HG03196 (cell line): Measurements from ENCODE around the gene SETD2.

Experiments
- ATAC-seq: cut with Tn5 transposase; IDR thresholded peaks from one replicate; pipeline ENCODE4 v1.9.1; 2021; ENCODE audit not compliant: unreplicated experiment

SETD2 gene

DNA sequence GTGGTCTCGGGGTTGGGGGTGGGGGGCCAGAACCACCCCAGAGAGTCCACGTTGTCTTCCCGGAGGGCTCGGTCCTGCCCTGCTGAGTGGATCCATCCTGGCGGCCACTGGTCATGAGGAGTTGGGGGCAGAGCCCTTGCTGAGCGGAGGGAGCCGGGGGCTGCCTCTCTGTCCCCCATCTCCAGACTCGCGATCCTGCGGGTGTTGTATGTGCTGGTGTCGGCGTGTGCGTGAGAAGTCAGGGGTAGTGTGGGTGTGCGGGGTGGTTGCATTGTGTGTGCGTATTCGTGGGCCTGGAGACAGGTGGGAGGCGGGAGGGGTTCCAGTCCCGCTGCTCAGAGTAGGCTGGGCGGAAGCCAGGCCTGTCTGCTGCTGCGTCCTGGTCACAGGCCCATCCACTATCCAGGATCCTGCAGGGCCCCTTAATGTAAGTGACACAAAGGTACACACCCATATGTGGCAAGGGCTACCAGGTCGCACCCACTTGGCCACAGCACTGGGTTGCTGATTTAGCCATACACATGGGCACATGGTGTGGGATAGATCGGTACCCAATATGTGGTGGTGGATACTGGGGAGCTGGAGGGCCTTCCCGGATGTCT, 153.7 kb downstream of the SETD2 start:
- no peak for ATAC-seq

DNA sequence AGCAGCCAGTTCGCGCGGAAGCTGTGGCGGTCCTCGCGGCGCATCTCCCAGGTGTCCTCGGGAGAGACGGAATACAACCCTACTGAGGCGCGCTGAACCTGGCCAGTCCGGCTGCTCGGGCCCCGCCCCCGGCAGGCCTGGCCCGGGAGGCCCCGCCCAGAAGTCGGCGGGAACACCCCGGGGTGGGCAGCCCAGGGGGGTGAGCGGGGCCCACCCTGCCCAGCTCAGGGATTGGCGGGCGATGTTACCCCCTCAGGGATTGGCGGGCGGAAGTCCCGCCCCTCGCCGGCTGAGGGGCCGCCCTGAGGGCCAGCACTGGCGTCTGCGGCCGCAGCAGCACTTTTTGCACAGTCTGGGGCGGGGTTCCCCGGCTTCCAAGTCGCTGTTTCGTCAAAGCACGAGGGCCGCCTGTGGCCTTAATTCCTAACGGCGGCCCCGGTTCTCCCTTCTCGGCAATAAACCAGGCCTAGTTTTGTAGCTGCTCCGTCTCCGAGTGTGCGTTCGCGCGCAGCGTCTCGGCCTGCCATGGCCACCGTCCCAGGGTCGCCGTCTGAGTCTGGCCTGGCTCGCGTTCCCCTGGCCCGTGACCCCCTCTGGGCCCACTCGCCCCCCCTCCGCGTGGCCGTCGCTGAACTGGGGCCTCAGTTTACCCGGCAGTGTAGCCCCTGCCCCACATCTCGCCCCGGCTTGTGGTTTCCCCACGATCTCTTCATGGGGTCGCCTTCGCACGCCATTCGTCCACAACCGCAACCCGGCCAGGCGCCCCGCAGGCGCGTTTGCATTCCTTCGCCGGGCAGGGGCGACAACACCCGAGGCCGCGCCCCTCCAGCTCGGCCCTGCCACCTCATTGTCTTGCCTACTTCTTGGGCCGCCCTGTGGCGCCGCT, 154.4 kb downstream of the SETD2 start:
- peak; percentile 42 for ATAC-seq

DNA sequence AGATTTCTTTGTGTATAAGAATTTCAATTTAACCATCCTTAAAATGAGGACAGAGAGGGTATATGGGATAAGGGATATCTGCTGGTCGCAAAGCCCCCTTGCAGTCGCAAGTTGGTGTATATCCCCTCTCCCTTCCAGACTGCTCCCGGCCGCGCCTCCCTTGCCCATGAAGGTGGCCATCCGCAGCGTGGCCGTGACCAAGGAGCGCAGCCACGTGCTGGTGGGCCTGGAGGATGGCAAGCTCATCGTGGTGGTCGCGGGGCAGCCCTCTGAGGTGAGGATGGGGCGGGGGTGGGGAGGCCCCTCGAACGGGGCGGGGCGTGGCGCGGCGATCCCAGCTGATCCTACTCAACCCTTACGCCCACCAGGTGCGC, 155.1 kb downstream of the SETD2 start:
- ATAC-seq, result no peak

DNA sequence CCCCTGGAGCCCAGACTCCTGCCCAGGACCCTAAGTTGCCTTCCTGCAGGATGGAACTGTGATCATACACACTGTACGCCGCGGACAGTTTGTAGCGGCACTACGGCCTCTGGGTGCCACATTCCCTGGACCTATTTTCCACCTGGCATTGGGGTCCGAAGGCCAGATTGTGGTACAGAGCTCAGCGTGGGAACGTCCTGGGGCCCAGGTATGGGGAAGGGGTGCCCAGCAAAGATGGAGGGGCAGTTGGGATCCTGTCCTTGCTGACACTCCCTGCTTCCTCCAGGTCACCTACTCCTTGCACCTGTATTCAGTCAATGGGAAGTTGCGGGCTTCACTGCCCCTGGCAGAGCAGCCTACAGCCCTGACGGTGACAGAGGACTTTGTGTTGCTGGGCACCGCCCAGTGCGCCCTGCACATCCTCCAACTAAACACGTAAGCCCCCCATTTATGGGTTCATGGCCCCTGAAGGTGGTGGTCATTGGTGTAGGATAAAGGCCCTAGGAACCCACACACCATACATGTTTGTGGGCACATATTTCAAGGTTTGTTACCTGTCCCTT, 155.6 kb downstream of the SETD2 start:
- ATAC-seq, result no peak

DNA sequence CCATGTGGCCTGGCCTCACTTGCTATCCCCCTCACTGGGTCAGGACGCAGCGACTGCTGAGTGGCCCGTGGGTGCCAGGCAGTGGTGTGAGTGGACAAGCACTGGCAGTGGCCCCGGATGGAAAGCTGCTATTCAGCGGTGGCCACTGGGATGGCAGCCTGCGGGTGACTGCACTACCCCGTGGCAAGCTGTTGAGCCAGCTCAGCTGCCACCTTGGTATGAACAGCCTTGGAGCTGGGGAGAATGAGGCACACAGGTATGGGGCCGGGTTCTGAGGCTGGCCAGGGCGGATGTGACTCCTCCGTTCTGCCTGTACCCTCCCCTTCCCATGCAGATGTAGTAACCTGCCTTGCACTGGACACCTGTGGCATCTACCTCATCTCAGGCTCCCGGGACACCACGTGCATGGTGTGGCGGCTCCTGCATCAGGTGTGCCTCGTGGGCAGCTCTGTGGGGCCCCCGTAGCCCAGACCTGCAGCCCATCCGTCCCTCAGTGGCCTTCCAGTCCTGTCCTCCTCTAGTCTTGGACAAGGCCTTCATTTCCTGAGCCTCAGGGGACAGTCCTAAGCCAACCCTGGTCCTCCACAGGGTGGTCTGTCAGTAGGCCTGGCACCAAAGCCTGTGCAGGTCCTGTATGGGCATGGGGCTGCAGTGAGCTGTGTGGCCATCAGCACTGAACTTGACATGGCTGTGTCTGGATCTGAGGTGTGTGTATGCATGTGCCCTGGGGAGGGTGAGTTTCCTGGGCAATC, 156.3 kb downstream of the SETD2 start:
- no peak for ATAC-seq

DNA sequence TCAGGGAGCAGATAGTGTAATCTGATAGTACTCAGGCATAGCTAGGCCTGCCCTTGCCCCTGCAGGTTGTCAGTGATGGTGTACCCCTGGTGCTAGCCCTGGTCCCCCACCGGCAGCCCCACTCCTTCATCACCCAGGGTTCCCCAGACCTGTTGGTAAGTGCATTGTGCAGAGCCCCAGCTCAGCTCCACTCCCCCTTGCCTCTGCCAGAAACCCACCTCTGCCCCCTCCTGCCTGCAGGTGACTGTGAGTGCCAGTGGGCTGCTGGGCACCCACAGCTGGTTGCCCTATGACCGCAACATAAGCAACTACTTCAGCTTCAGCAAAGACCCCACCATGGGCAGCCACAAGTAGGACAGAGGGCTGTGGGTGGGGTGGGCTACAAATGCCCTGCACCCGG, 156.9 kb downstream of the SETD2 start:
- no peak for ATAC-seq

DNA sequence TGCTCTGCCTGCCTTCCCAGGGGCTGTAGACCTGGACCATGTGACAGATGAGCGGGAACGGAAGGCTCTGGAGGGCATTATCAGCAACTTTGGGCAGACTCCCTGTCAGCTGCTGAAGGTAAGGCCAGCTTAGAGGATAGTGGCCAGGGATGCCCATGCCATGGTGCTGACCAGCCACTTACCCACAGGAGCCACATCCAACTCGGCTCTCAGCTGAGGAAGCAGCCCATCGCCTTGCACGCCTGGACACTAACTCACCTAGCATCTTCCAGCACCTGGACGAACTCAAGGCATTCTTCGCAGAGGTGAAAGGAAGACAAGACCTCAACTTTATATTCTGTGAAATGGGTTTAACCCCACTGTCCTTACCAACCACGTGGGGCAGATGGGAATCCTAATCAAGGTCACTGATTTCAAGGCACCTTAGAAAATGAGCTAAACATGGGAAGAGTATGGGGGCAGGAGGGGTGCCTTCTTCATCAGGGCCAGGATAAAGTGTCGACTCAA, 157.7 kb downstream of the SETD2 start:
- no peak for ATAC-seq

DNA sequence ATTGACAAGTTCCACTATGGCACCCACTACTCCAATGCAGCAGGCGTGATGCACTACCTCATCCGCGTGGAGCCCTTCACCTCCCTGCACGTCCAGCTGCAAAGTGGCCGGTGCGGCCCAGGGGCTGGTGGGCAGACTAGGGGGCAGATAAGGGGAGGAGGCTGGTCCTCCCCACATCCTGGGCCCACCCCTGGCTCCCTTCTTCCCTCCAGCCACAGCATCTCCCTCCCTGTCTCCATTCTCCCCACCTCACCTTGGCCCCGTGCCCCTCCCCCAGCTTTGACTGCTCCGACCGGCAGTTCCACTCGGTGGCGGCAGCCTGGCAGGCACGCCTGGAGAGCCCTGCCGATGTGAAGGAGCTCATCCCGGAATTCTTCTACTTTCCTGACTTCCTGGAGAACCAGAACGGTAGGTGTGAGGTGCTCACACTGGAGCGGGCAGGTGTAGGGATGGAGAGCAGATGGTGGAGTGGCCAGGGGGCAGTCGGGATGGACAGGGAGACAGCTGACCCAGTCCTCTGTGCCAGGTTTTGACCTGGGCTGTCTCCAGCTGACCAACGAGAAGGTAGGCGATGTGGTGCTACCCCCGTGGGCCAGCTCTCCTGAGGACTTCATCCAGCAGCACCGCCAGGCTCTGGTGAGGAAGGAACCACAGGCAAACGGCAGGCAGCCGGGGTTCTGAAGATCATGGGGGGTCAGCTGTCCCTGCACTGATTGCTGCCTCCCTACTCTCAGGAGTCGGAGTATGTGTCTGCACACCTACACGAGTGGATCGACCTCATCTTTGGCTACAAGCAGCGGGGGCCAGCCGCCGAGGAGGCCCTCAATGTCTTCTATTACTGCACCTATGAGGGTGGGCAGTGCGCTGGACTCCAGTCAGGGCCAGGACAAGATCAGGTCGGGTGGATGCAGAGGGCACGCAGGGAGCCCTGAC, 158.4 kb downstream of the SETD2 start:
- no peak for ATAC-seq

DNA sequence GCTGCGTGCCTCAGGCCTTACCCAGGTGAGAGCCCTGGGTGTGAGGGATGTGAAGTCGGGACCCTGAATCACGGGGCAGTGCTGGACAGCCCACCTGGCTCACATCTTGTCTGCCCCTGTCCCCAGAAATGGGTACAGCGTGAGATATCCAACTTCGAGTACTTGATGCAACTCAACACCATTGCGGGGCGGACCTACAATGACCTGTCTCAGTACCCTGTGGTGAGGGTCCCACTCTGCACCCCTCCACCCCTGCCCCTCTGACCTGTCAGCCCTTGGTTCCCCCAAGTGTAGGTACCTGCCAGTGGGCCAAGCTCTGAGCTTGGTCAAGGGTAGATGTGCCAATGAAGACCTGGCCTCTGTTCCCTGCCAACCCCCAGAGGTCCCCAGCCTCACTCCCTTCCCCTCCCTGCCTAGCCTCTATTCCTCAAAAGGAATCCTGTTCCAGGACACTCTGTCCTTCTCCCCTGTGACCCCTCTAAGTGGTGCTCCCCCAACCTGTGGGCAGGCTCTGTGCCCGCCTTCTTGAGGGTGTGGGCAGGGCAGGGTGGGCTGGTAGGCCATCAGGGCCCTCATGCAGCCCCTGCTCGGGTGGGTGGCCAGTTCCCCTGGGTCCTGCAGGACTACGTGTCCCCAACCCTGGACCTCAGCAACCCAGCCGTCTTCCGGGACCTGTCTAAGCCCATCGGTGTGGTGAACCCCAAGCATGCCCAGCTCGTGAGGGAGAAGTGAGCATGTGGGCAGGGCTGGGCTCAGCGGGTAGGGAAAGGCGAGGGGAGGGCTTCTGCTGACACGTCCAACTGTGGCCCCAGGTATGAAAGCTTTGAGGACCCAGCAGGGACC, 159.3 kb downstream of the SETD2 start:
- ATAC-seq, result no peak

DNA sequence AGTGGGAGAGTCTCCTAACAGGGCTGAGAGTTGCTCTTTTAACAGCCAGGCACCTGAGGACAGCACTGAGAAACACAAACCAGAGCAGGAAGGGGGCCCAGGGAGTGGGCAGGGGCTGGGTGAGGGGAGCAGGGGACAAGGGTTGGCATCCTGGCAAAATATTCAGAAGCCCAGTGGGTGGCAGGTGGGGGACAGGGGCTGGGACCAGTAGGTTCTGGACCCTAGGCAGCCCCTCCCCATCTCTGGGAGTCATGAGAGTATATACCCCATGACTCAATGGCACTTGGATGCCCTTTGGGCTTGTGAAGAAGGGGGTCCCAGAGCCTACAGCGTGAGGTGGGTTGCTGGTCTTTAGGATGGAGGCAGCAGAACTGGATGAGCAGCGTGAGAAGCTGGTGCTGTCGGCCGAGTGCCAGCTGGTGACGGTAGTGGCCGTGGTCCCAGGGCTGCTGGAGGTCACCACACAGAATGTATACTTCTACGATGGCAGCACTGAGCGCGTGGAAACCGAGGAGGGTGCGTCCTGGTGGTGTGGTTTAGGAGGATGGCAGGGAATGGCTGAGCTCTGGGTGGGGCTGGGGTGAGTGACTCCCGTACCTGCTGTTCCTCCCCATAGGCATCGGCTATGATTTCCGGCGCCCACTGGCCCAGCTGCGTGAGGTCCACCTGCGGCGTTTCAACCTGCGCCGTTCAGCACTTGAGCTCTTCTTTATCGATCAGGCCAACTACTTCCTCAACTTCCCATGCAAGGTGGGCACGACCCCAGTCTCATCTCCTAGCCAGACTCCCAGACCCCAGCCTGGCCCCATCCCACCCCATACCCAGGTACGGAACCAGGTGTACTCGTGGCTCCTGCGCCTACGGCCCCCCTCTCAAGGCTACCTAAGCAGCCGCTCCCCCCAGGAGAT, 160.2 kb downstream of the SETD2 start:
- ATAC-seq, result no peak

DNA sequence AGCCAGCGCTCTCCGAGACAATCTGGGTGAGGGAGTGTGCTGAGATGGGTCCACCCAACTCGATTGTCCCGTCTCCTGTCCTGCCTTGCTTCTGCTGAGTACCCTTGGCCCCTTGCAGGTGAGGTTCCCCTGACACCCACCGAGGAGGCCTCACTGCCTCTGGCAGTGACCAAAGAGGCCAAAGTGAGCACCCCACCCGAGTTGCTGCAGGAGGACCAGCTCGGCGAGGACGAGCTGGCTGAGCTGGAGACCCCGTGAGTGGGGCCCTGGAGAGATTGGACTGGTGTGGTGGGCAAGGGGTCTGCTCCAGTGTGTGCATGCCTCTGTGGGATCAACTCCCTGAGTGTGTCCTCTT, 160.9 kb downstream of the SETD2 start:
- no peak for ATAC-seq

DNA sequence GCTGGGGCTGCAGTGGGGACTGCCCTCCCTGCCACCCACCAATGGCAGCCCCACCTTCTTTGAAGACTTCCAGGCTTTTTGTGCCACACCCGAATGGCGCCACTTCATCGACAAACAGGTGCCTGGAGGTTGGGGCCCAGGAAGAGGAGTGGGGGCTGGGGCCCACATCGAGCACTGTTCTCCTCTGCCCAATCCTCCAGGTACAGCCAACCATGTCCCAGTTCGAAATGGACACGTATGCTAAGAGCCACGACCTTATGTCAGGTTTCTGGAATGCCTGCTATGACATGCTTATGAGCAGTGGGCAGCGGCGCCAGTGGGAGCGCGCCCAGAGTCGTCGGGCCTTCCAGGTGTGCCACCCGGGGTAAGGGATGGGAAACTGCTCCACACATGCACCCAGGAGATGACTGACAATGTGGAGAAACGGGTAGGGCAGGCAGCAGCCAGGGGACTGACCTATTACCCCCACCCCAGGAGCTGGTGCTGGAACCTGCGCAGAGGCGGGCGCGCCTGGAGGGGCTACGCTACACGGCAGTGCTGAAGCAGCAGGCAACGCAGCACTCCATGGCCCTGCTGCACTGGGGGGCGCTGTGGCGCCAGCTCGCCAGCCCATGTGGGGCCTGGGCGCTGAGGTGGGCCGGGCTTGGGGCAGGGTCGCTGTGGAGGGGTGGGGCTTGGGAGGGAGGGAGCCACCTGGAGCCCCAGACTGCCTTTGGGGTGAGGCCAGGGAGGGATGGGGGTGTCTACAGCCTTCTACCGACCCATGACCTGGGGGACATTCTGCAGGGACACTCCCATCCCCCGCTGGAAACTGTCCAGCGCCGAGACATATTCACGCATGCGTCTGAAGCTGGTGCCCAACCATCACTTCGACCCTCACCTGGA, 161.5 kb downstream of the SETD2 start:
- ATAC-seq, result no peak

DNA sequence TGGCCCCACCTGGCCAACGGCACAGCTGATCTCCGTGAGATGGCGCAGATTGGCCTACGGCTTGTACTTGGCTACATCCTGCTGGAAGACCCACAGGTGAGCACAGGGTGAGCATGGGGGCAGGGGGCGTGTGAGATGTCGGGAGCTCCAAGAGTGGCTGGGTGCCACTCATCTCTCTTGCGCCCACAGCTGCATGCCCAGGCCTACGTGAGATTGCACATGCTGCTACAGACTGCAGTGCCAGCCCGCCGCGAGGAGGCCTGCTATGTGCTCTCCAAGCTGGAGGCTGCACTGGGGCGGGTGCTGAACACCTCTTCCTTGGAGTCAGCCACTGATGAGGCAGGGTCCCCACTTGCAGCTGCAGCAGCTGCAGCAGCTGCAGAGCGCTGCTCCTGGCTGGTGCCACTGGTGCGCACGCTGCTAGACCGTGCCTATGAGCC, 162.2 kb downstream of the SETD2 start:
- ATAC-seq, result no peak

DNA sequence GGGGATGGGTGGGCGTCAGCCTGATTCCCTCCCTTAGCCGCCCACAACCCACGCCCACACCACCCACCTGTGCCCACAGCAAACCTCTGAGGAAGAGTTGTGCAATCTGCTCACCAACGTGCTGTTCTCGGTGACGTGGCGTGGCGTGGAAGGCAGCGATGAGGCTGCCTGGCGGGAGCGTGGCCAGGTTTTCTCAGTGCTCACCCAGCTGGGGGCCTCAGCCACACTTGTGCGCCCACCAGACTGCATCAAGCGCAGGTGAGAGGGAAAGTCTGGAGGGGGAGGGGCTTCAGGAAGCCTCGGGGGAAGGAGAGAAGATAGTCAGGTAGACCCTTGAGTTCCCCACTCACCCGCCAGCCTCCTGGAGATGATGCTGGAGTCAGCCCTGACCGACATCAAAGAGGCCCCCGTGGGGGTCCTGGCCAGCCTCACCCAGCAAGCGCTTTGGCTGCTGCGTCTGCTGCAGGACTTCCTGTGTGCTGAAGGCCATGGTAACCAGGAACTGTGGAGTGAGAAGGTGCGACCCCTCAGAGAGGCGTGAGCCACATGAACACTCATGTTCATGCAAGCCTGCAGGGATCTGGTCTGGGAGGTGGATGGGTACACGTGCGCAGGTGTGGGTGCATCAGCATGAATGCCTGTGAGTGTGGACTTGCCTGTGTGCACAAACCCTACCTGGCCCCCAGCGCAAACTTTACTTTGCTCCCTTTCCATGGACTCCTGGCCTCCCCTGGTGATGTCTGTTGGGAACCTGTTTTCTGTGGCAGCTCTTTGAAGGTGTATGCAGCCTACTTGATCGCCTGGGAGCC, 162.8 kb downstream of the SETD2 start:
- ATAC-seq, result no peak

DNA sequence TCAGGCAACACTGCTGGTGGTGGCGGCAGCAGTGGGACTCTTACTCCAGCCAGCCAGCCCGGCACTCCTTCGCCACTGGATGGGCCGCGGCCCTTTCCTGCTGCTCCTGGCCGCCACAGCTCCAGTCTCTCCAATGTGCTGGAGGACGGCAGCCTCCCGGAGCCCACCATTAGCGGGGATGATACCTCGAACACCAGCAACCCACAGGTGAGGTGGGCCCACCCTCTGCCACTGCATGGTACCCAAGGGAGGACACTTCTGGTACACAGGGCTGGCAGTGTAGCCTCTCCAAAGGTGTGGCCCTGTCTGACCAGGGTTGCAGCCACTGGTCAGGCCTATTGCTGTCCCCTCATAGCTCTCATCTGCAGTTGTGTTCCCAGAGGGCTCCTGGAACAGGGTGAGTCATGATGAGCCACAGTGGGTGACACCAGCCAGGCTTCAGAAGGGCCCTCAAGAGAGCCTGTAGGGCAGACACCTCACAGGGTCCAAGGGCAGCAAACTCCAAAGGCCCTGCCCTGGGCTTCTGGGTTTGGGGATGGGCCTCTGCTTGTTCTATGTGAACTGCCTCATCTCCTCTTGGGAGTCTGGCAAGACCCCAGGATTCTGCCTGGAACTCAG, 163.6 kb downstream of the SETD2 start:
- no peak for ATAC-seq

DNA sequence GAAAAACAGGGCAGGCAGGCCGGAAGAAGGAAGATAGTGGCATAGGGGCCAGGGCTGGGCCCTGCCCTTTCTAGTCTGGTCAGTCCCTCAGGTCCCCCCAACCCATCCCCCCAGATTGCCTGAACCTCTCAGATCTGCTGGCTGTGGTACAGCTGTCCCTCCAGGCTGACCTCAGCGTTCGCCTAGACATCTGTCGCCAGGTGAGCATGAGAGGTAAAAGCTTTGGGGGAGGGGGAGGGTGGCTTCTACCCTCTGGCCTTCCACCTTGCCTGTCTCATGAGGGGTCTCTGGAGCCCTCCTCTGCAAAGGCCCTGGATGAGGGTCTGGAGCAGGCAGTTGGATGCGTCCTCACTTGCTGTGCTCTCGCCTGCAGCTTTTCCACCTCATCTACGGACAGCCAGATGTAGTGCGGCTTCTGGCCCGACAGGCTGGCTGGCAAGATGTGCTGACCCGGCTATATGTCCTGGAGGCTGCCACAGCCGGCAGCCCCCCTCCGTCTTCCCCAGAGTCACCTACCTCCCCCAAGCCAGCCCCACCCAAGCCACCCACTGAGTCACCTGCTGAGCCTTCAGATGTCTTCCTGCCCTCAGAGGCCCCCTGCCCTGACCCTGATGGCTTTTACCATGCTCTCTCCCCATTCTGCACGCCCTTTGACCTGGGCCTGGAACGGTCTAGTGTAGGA, 164.3 kb downstream of the SETD2 start:
- ATAC-seq, result no peak
